DOHH2 (cell line): Measurements from ENCODE around the gene CCNC.
A peak's percentile ranks its signal among the peaks of the same experiment; 100 is the strongest.

Experiments
- H3F3A ChIP-seq: fragments of 200-600 bp; sonication (generic), shearing (Covaris generic); 2 replicates; pipeline ENCODE4 v1.6.0; 2016; ENCODE audit warnings: antibody characterized with exemption, mild to moderate bottlenecking; ENCODE audit not compliant: control insufficient read depth, insufficient read depth
- H3K27ac ChIP-seq: fragments of 200-600 bp; sonication (generic); 2 replicates; pipeline ENCODE4 v1.5.1; 2014; ENCODE audit warnings: low read depth, mild to moderate bottlenecking, low read length, moderate library complexity
- H3K27me3 ChIP-seq: fragments of 200-600 bp; sonication (generic); 2 replicates; pipeline ENCODE4 v1.6.1; 2014; ENCODE audit warnings: mild to moderate bottlenecking, low read length, mixed read lengths; ENCODE audit not compliant: control insufficient read depth
- H3K36me3 ChIP-seq: fragments of 200-600 bp; sonication (generic); 2 replicates; pipeline ENCODE4 v1.6.1; 2014; ENCODE audit warnings: mild to moderate bottlenecking, low read length, moderate library complexity, mixed read lengths; ENCODE audit not compliant: control insufficient read depth
- H3K4me1 ChIP-seq: fragments of 200-600 bp; sonication (generic); 2 replicates; pipeline ENCODE4 v1.6.1; 2014; ENCODE audit warnings: mild to moderate bottlenecking, low read length, mixed read lengths; ENCODE audit not compliant: control insufficient read depth
- H3K4me2 ChIP-seq: fragments of 200-600 bp; sonication (generic); 2 replicates; pipeline ENCODE4 v1.6.0; 2014; ENCODE audit warnings: mild to moderate bottlenecking, low read length, moderate library complexity
- H3K4me3 ChIP-seq: fragments of 200-600 bp; sonication (generic); 2 replicates; pipeline ENCODE4 v1.5.1; 2014; ENCODE audit warnings: mild to moderate bottlenecking, low read length, mixed read lengths
- H3K79me2 ChIP-seq: fragments of 200-600 bp; sonication (generic); 2 replicates; pipeline ENCODE4 v1.6.1; 2014; ENCODE audit warnings: mild to moderate bottlenecking, low read length, mixed read lengths; ENCODE audit not compliant: control insufficient read depth
- H3K9me2 ChIP-seq: fragments of 200-600 bp; sonication (generic); replicated peaks from 2 replicates; pipeline ENCODE4 v1.6.1; 2014; ENCODE audit warnings: mild to moderate bottlenecking, low read length, mixed read lengths; ENCODE audit not compliant: control insufficient read depth
- H3K9me3 ChIP-seq: fragments of 200-600 bp; sonication (generic); 2 replicates; pipeline ENCODE4 v1.6.1; 2014; ENCODE audit warnings: antibody characterized with exemption, low read length, mixed read lengths; ENCODE audit not compliant: control insufficient read depth, insufficient read depth
- H4K20me1 ChIP-seq: fragments of 200-600 bp; sonication (generic); 2 replicates; pipeline ENCODE4 v1.6.0; 2014; ENCODE audit warnings: low read depth, mild to moderate bottlenecking, antibody characterized with exemption, low read length, moderate library complexity; ENCODE audit not compliant: control insufficient read depth, insufficient read depth
- CTCF ChIP-seq: fragments of 200-600 bp; sonication (generic); IDR thresholded peaks from one replicate; pipeline ENCODE4 v1.5.1; 2014; ENCODE audit warnings: antibody characterized with exemption, mild to moderate bottlenecking, low read depth, low read length; ENCODE audit not compliant: poor library complexity, severe bottlenecking
- EZH2phosphoT487 ChIP-seq: fragments of 200-600 bp; sonication (generic); IDR thresholded peaks from 2 replicates; pipeline ENCODE4 v1.6.1; 2017; ENCODE audit warnings: borderline replicate concordance, mild to moderate bottlenecking, antibody characterized with exemption, low read length, moderate library complexity, mixed read lengths

The CCNC gene

DNA sequence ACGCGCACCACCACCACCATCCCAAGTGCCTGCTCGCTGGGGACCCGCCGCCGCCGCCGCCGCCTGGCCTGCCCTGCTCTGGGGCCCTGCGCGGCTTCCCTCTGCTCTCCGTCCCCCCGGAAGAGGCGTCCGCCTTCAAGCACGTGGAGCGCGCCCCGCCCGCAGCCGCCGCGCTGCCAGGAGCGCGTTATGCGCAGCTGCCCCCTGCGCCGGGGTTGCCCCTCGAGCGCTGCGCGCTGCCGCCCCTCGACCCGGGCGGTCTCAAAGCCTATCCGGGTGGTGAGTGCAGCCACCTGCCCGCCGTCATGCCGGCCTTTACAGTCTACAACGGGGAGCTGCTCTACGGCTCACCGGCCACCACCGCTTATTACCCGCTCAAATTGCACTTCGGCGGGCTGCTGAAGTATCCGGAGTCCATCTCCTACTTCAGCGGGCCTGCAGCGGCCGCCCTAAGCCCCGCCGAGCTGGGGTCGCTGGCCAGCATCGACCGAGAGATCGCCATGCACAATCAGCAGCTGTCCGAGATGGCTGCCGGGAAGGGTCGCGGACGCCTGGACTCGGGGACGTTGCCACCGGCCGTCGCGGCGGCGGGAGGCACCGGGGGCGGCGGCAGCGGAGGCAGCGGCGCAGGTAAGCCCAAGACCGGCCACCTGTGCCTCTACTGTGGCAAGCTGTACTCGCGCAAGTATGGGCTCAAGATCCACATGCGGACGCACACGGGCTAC is 45.4 kb upstream of the CCNC start:
- peaks cover 20% of the 10 kb centered on the region for H3K4me1 ChIP-seq
- no peaks in the 10 kb centered on the region for H3K9me2 ChIP-seq
- H3K9me3 ChIP-seq: no peaks in the 10 kb centered on the region
- peak overlapping the region; percentile 70 for H3K4me3 ChIP-seq
- peaks cover 30% of the 10 kb centered on the region for H3K27me3 ChIP-seq
- peak overlapping the region; percentile 65 for H3K4me2 ChIP-seq
- no peaks in the 10 kb centered on the region for H3K79me2 ChIP-seq
- no peak overlapping the region for H3K27ac ChIP-seq
- H4K20me1 ChIP-seq: no peaks in the 10 kb centered on the region
- H3F3A ChIP-seq: 0 out of 2 replicates have a peak, but pooled peaks cover 2% of the 10 kb centered on the region
- TF ChIP-seq CTCF (no peak), EZH2phosphoT487 (no peak)
- H3K36me3 ChIP-seq: no peaks in the 10 kb centered on the region

- Histone ChIP-seq H3K4me3 (peak overlapping the region; percentile 70), H3K9me3 (no peaks in the 10 kb centered on the region), H3K4me2 (peak overlapping the region; percentile 65)
Measured at GRCh38 chr6:99613409-99613704, 44.9 kb upstream of the CCNC start.

DNA sequence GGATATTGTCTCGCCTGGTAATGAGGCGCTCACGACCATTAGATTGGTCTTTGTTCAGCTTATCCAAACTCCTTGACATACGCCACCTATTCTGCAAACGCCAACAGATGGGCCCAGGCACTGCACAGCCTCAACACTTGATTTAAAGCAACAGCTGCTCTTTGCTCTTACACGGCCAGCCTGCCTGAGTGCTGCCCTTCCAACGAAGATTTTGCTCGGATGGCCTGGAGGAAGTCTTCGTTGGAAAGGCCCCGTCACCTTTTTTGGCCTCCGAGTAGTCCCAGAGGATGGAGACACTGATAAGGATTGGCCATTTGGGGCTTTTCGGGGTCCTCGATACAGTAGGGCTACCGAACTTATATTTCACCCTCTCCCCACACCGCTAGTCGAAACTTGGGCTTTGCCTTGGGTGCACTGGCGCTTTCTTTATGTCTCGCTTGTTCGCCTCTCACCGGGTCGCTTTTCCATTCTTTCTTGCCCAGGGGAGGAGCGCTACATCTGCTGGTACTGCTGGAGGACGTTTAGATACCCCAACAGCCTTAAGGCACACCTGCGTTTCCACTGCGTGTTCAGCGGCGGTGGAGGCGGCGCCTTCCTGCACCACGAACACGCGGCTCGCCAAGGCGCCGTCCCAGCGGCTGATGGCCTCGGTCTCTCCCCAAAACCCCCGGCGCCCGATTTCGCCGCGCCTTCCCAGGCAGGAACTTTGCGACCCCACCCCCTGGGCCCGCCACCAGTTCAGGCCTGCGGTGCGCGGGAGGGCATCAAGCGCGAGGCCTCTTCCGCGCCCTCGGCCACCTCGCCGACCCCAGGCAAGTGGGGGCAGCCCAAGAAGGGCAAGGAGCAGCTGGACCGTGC is 44.3 kb upstream of the CCNC start:
- TF ChIP-seq EZH2phosphoT487: no peak
- no peak for TF ChIP-seq CTCF
- Histone ChIP-seq H3K27ac (no peak overlapping the region), H3K36me3 (no peaks in the 10 kb centered on the region), H3F3A (0 out of 2 replicates have a peak, but pooled peaks cover 2% of the 10 kb centered on the region), H3K4me2 (peak overlapping the region; percentile 65), H3K4me1 (peaks cover 20% of the 10 kb centered on the region), H3K9me3 (no peaks in the 10 kb centered on the region), H3K4me3 (peak overlapping the region; percentile 70), H3K79me2 (no peaks in the 10 kb centered on the region), H3K27me3 (peaks cover 37% of the 10 kb centered on the region), H3K9me2 (no peaks in the 10 kb centered on the region), H4K20me1 (no peaks in the 10 kb centered on the region)

More at GRCh38 chr6:99613409-99613704, 44.9 kb upstream of the CCNC start:
- H3K79me2 ChIP-seq: no peaks in the 10 kb centered on the region
- TF ChIP-seq CTCF (peak; percentile 46), EZH2phosphoT487 (no peak)
- no peaks in the 10 kb centered on the region for H3K9me2 ChIP-seq
- H4K20me1 ChIP-seq: no peaks in the 10 kb centered on the region
- H3K36me3 ChIP-seq: no peaks in the 10 kb centered on the region
- peaks cover 20% of the 10 kb centered on the region for H3K4me1 ChIP-seq
- H3K27me3 ChIP-seq: peaks cover 31% of the 10 kb centered on the region
- H3F3A ChIP-seq: 0 out of 2 replicates have a peak, but pooled peaks cover 2% of the 10 kb centered on the region
- H3K27ac ChIP-seq: no peak overlapping the region
